ENCODE measurements around the gene LMOD1.

The LMOD1 gene

DNA sequence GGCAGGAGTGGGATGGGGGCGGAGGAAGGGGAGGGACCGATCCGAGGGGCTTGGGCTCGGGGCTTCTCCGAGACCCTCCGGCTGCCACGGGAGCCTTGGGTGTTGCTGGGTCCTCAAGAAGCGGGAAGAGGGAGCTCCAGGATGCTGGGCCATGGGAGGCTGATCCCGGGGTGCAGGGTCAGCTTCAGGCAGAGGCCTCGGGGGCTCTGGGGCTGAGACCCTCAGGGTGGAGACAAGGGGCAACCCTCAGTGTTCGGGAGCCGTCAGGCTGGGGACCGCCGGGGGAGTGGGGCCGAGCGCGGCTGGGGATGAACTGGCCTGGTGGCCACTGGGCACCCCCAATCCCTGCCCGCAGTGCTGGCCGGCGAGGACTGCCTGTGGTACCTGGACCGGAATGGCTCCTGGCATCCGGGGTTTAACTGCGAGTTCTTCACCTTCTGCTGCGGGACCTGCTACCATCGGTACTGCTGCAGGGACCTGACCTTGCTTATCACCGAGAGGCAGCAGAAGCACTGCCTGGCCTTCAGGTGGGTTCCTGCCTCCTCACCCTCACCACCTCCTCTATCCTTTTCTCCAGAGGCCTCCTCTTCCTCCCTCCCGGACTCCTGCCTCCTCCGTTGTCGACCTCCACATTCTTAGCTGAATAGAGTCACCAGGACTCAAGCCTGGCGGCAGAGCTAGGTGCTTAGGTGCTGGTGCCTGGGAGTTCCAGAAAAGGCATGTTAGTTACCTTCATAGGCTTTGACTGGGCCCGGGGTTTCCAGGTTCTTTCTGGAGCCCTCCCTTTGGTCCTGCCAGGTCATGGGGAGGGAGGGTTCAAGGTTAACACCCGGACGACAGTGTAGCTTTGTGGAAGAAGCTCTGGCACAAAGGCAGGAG is 57.0 kb downstream of the LMOD1 start:
- no peak for DNase-seq
- no peaks in the 10 kb centered on the region for H3K9me3 Mint-ChIP-seq
- peak overlapping the region; percentile 50 for H3K4me3 Mint-ChIP-seq
- H3K36me3 Mint-ChIP-seq: no peaks in the 10 kb centered on the region
- H3K4me1 Mint-ChIP-seq: peaks cover 6% of the 10 kb centered on the region
- H3K27ac Mint-ChIP-seq: no peak overlapping the region
- CTCF ChIA-PET: interaction anchor here (0.7 to 0.9 kb wide), 2 partner anchors 8 to 854 kb away, joined by 3 read pairs; no protein-coding TSS in a partner anchor
- H3K27me3 Mint-ChIP-seq: peaks cover 88% of the 10 kb centered on the region

DNA sequence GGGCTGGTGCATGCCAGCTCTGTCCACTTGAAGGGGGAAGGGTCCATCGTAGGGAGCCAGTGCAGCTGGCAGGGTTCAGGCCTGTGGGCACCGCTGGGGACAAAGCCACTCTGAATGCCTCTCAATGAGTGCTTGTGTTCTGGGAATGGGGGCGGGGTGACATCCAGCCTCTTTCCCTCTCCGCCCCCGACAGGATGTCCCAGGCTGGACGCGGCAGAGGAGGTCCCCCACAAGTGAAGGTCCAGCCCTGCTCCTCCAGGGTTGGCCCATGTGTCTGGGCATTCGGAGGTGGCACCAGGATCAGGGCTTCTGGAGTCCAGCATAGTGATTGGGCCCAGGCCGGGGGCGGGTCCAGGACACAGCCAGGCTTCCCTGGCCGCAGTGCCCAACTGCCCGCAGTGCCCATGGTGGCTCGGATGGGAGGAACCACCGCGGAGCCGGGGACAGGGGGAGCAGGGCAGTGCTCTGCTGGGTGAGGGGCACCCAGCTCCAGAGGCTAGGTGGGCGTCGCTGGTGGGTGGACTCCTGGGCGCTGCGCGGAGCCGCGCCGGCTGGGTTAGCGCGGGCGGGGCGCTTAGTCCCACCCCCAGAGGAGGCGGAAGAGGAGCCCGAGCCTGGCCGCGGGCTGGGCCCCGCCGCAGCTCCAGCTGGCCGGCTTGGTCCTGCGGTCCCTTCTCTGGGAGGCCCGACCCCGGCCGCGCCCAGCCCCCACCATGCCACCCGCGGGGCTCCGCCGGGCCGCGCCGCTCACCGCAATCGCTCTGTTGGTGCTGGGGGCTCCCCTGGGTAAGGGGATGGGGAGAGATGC is 57.9 kb downstream of the LMOD1 start, which contains the start of gene SHISA4:
Gene SHISA4, plus strand, starts transcription at position 617 of the 808 bp plus-strand sequence. Its CDS starts 97 bp downstream, at position 714.
- DNase-seq: peak; percentile 47
- Mint-ChIP-seq H3K27ac (no peak within 1 kb of the TSS), H3K27me3 (peaks cover 87% of the 10 kb centered on the region), H3K4me1 (peaks cover 3% of the 10 kb centered on the region), H3K36me3 (no peaks in the 10 kb centered on the region), H3K9me3 (no peaks in the 10 kb centered on the region), H3K4me3 (peak within 1 kb of the TSS; percentile 50)
- CTCF ChIA-PET: interaction anchor here (0.7 to 1.8 kb wide), 2 partner anchors 59 to 853 kb away, joined by 3 to 5 read pairs; no protein-coding TSS in a partner anchor

GRCh38 chr1:201887116-201887866 is 59.1 kb downstream of the LMOD1 start:
- no peak overlapping the region for H3K27ac Mint-ChIP-seq
- peaks cover 84% of the 10 kb centered on the region for H3K27me3 Mint-ChIP-seq
- no peaks in the 10 kb centered on the region for H3K9me3 Mint-ChIP-seq
- peaks cover 3% of the 10 kb centered on the region for H3K4me1 Mint-ChIP-seq
- no peak overlapping the region for H3K4me3 Mint-ChIP-seq
- CTCF ChIA-PET: interaction anchor here (1.4 to 1.9 kb wide), 3 partner anchors 9 to 85 kb away, joined by 3 to 18 read pairs (median 5); no protein-coding TSS in a partner anchor
- DNase-seq: no peak
- H3K36me3 Mint-ChIP-seq: no peaks in the 10 kb centered on the region

DNA sequence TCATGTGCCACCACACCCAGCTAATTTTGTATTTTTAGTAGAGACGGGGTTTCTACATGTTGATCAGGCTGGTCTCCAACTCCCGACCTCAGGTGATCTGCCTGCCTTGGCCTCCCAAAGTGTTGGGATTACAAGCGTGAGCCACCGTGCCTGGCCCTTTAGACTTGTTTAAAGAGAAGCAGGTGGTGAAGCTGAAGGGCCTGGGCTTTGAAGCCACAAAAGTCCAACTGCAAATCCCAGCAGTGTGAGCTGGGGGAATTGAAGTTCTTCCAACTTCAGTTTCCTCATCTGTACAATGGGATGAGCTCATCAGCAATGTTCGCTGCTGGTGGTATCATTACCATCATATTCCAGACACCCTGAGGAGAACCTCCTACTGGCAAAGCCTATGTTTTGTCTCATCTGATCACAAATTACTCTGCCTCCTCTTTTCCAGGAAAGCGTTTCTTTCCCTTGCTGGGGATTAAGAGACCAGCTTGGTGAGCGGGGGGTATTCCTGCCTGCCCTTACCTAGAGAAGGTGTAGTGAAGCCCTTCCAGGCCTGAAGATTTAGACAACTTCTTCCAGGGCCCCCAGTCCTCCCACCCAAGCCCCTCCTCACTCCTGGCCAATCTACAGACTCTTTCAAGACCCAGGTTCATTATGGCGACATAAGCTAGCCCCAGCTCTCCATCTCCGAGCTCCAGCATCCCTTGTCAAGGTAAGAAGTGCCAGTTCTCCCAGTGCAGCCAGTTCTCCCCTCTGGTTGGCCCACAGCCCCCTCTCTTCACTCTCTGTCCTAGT is 60.1 kb downstream of the LMOD1 start:
- no peak overlapping the region for H3K27ac Mint-ChIP-seq
- H3K4me3 Mint-ChIP-seq: no peak overlapping the region
- no peak for DNase-seq
- H3K4me1 Mint-ChIP-seq: peaks cover 3% of the 10 kb centered on the region
- H3K9me3 Mint-ChIP-seq: no peaks in the 10 kb centered on the region
- CTCF ChIA-PET: interaction anchor here (1.4 to 1.9 kb wide), 3 partner anchors 10 to 86 kb away, joined by 3 to 18 read pairs (median 5); no protein-coding TSS in a partner anchor
- H3K27me3 Mint-ChIP-seq: peaks cover 75% of the 10 kb centered on the region
- no peaks in the 10 kb centered on the region for H3K36me3 Mint-ChIP-seq

GRCh38 chr1:201885531-201886075 is 60.7 kb downstream of the LMOD1 start:
- H3K4me1 Mint-ChIP-seq: peaks cover 3% of the 10 kb centered on the region
- CTCF ChIA-PET: interaction anchor here (1.9 kb wide), 1 partner anchor 10 kb away, joined by 18 read pairs; no protein-coding TSS in a partner anchor
- no peaks in the 10 kb centered on the region for H3K36me3 Mint-ChIP-seq
- H3K27me3 Mint-ChIP-seq: peaks cover 69% of the 10 kb centered on the region
- H3K9me3 Mint-ChIP-seq: no peaks in the 10 kb centered on the region
- no peak overlapping the region for H3K27ac Mint-ChIP-seq
- DNase-seq: no peak
- no peak overlapping the region for H3K4me3 Mint-ChIP-seq

DNA sequence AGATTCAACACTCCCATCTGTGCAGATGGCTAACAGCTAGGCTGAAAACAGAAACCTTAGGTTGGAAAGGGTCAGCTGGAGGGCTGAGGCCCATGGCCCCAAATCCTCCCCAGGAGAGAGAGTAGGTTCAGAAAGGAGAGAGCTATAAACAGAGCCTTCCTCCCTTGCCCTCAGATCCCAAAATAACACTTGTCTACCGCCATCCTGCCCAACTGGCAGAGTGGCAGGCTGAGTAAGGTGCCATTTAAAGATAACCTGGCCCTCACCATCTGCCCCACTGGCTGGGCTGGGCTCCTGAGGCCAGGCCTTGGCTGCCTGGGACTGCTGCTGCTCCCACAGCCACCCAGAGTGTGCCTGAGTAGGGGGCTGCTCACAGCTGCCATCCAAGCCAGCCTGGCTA is 61.9 kb downstream of the LMOD1 start:
- H3K27me3 Mint-ChIP-seq: peaks cover 57% of the 10 kb centered on the region
- H3K36me3 Mint-ChIP-seq: no peaks in the 10 kb centered on the region
- peaks cover under 1% of the 10 kb centered on the region for H3K4me1 Mint-ChIP-seq
- H3K27ac Mint-ChIP-seq: no peak overlapping the region
- no peak for DNase-seq
- H3K4me3 Mint-ChIP-seq: no peak overlapping the region
- CTCF ChIA-PET: interaction anchor here (1.1 to 1.6 kb wide), 2 partner anchors 11 to 115 kb away, joined by 5 to 9 read pairs; no protein-coding TSS in a partner anchor
- H3K9me3 Mint-ChIP-seq: no peaks in the 10 kb centered on the region

DNA sequence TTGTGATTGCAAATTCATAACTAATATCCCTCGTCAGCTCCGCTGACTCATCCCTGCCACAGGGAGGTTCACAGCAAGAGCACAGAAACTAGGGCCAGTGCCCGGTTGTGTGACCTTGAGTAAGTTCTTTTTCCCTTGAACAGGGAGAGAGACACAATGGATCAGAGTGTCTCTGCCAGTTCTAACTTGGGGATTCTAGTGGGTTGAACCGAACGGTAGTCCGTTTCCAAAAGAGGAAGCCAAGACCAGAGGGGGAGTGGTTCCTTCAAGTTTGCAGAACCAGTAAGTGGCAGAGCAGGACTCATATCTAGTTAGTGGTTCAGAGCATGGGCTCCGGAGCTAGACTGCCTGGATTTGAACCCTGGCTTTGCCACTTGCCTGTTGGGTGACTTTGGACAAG is 62.6 kb downstream of the LMOD1 start:
- Mint-ChIP-seq H3K4me3 (no peak overlapping the region), H3K27me3 (peaks cover 51% of the 10 kb centered on the region), H3K36me3 (no peaks in the 10 kb centered on the region), H3K4me1 (no peaks in the 10 kb centered on the region), H3K9me3 (no peaks in the 10 kb centered on the region), H3K27ac (no peak overlapping the region)
- CTCF ChIA-PET: interaction anchor here (1.0 to 1.6 kb wide), 4 partner anchors 10 to 252 kb away, joined by 3 to 9 read pairs (median 4); no protein-coding TSS in a partner anchor
- no peak for DNase-seq

DNA sequence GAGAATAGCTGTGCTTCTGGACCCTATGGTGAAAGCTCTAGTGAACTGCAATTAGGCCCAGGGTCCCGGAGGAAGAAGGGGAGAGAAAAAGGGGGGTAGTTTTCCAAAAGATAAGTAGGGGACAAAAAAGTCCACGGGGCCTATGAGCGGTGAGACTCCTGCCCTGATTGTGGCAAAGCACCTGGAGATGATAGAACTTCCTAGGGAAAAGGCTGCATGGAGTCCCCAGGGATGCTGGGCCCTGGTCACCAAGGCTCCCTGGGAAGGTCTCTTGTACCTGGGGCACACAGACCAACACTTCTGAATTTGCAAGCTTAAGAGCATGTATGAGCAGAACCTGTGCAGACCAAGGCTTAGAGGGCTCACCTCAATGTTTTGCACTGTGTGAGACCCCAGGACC is 63.1 kb downstream of the LMOD1 start:
- DNase-seq: no peak
- peaks cover 46% of the 10 kb centered on the region for H3K27me3 Mint-ChIP-seq
- H3K4me1 Mint-ChIP-seq: no peaks in the 10 kb centered on the region
- H3K9me3 Mint-ChIP-seq: no peaks in the 10 kb centered on the region
- no peak overlapping the region for H3K4me3 Mint-ChIP-seq
- H3K27ac Mint-ChIP-seq: no peak overlapping the region
- peaks cover 3% of the 10 kb centered on the region for H3K36me3 Mint-ChIP-seq
- CTCF ChIA-PET: interaction anchor here (1.0 to 1.6 kb wide), 7 partner anchors 10 to 252 kb away, joined by 3 to 9 read pairs (median 3); no protein-coding TSS in a partner anchor

GRCh38 chr1:201882665-201883132 is 63.6 kb downstream of the LMOD1 start:
- no peak for DNase-seq
- Mint-ChIP-seq H3K4me3 (no peak overlapping the region), H3K4me1 (no peaks in the 10 kb centered on the region), H3K9me3 (no peaks in the 10 kb centered on the region), H3K36me3 (peaks cover 3% of the 10 kb centered on the region), H3K27me3 (peaks cover 40% of the 10 kb centered on the region), H3K27ac (no peak overlapping the region)
- CTCF ChIA-PET: interaction anchor here (1.0 to 1.6 kb wide), 5 partner anchors 11 to 253 kb away, joined by 3 to 7 read pairs (median 3); no protein-coding TSS in a partner anchor

GRCh38 chr1:201881617-201882016 is 64.7 kb downstream of the LMOD1 start:
- Mint-ChIP-seq H3K36me3 (peaks cover 3% of the 10 kb centered on the region), H3K9me3 (no peaks in the 10 kb centered on the region), H3K4me1 (no peaks in the 10 kb centered on the region), H3K4me3 (no peak overlapping the region), H3K27me3 (peaks cover 29% of the 10 kb centered on the region), H3K27ac (no peak overlapping the region)
- no peak for DNase-seq
- CTCF ChIA-PET: interaction anchor here (0.8 to 3.0 kb wide), 3 partner anchors 8 to 15 kb away, joined by 3 to 13 read pairs (median 9); no protein-coding TSS in a partner anchor

DNA sequence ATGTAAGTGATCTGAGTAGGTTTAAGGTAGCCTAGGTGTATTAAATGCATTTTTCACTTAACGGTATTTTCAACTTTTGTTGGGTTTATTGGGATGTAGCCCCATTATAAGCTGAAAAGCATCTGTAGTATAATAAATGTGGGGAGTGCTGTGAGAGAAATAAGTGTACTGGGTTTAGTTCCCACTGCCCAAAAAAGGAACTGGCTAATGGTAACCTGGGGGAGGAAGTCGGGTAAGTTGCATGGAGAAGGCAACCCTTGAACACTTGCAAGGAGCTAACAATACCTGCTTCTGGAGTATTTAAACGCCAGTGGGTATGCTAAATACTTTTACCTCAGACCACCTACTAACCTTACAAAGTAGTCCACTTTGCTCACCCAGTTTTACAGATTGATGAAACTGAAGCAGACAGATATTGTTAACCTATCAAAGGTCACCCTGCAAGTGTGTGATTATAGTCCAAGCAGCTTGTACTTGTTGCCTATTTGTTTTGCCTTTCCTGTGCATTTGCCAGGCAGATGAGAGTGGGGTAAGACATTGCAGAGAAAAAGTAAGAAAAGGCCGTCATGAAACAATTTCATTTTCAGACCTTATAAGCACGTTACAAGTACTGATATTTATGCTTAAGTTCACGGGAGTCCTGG is 65.3 kb downstream of the LMOD1 start:
- Mint-ChIP-seq H3K4me1 (no peaks in the 10 kb centered on the region), H3K36me3 (peaks cover 7% of the 10 kb centered on the region), H3K9me3 (no peaks in the 10 kb centered on the region), H3K4me3 (no peak overlapping the region), H3K27ac (no peak overlapping the region), H3K27me3 (peaks cover 23% of the 10 kb centered on the region)
- CTCF ChIA-PET: interaction anchor here (0.8 to 3.0 kb wide), 3 partner anchors 9 to 15 kb away, joined by 3 to 13 read pairs (median 9); no protein-coding TSS in a partner anchor
- DNase-seq: no peak

- no peaks in the 10 kb centered on the region for H3K27me3 Mint-ChIP-seq
These were observed 68.4 kb downstream of the LMOD1 start for GRCh38 chr1:201877877-201878401.

More at GRCh38 chr1:201877877-201878401, 68.4 kb downstream of the LMOD1 start:
- Mint-ChIP-seq H3K9me3 (no peaks in the 10 kb centered on the region), H3K4me3 (no peak overlapping the region), H3K4me1 (no peaks in the 10 kb centered on the region), H3K27ac (no peak overlapping the region), H3K36me3 (peaks cover 18% of the 10 kb centered on the region)
- DNase-seq: peak; percentile 34
- CTCF ChIA-PET: interaction anchor here (0.7 to 3.3 kb wide), 11 partner anchors 10 to 847 kb away, joined by 3 to 19 read pairs (median 3); no protein-coding TSS in a partner anchor
